Nephron progenitor cell (in vitro differentiated cells): ENCODE data around the gene USP11.
A peak's percentile ranks its signal among the peaks of the same experiment; 100 is the strongest.

ENCODE experiments used
- DNase-seq: peaks from one replicate; pipeline ENCODE4 v3.0.0; 2021
- H3K27ac Mint-ChIP-seq: 2 replicates; pipeline ENCODE4 v1.8.0; 2021; ENCODE audit warnings: mild to moderate bottlenecking, moderate library complexity, mixed read lengths
- H3K27me3 Mint-ChIP-seq: 2 replicates; pipeline ENCODE4 v1.8.0; 2021; ENCODE audit warnings: mild to moderate bottlenecking, low read depth, mixed read lengths; ENCODE audit not compliant: poor library complexity
- H3K36me3 Mint-ChIP-seq: 2 replicates; pipeline ENCODE4 v1.8.0; 2021; ENCODE audit warnings: low read depth, mixed read lengths
- H3K4me1 Mint-ChIP-seq: 2 replicates; pipeline ENCODE4 v1.8.0; 2021; ENCODE audit warnings: mixed read lengths
- H3K4me3 Mint-ChIP-seq: 2 replicates; pipeline ENCODE4 v1.8.0; 2021; ENCODE audit warnings: mild to moderate bottlenecking, moderate library complexity, mixed read lengths
- H3K9me3 Mint-ChIP-seq: 2 replicates; pipeline ENCODE4 v1.8.0; 2021; ENCODE audit warnings: mild to moderate bottlenecking, moderate library complexity, mixed read lengths
- TF ChIP-seq, protein P1 (sequence below): fragments of 200-600 bp; sonication (generic); IDR thresholded peaks from 2 replicates; pipeline ENCODE4 v1.5.0; 2021; ENCODE audit warnings: antibody characterized with exemption

USP11 gene

GRCh38 chrX:47194194-47194787 lies 38.5 kb upstream of the USP11 start:
- H3K4me1 Mint-ChIP-seq, result peaks cover 60% of the 10 kb centered on the region
- H3K27me3 Mint-ChIP-seq, result peaks cover 3% of the 10 kb centered on the region
- H3K4me3 Mint-ChIP-seq, result peak overlapping the region; percentile 99
- H3K36me3 Mint-ChIP-seq, result peaks cover 43% of the 10 kb centered on the region
- H3K9me3 Mint-ChIP-seq, result peaks cover 11% of the 10 kb centered on the region
- peak overlapping the region; percentile 99 for H3K27ac Mint-ChIP-seq
- TF ChIP-seq, protein P1, sequence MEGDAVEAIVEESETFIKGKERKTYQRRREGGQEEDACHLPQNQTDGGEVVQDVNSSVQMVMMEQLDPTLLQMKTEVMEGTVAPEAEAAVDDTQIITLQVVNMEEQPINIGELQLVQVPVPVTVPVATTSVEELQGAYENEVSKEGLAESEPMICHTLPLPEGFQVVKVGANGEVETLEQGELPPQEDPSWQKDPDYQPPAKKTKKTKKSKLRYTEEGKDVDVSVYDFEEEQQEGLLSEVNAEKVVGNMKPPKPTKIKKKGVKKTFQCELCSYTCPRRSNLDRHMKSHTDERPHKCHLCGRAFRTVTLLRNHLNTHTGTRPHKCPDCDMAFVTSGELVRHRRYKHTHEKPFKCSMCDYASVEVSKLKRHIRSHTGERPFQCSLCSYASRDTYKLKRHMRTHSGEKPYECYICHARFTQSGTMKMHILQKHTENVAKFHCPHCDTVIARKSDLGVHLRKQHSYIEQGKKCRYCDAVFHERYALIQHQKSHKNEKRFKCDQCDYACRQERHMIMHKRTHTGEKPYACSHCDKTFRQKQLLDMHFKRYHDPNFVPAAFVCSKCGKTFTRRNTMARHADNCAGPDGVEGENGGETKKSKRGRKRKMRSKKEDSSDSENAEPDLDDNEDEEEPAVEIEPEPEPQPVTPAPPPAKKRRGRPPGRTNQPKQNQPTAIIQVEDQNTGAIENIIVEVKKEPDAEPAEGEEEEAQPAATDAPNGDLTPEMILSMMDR, result no peak
- no peak for DNase-seq

- Mint-ChIP-seq H3K36me3 (peaks cover 61% of the 10 kb centered on the region), H3K4me1 (peaks cover 60% of the 10 kb centered on the region)
- DNase-seq, result no peak
These were observed 36.7 kb upstream of the USP11 start for GRCh38 chrX:47196098-47196497.

DNA sequence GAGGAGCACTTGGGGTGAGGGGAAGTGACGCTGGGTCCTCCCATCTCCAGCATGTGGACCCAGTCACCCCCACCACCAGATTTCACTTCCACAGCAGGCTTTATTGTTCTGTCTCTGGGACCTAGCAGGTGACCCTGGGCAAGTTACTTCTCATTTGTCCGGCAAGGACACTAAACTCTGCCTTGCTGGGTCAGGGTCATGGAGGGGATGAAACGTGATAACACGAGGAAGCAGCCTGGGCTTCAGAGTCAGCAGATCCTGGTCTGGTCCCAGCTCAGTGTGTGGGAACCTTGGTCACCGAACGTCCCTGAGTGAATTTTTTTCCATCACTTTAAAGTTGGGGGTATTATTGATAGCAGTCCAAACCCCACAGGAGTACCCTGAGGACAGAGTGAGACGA lies 35.3 kb upstream of the USP11 start:
- Mint-ChIP-seq H3K27ac (peak overlapping the region; percentile 50), H3K4me3 (peak overlapping the region; percentile 99), H3K4me1 (peaks cover 60% of the 10 kb centered on the region), H3K27me3 (peaks cover 5% of the 10 kb centered on the region), H3K36me3 (peaks cover 75% of the 10 kb centered on the region), H3K9me3 (peaks cover 5% of the 10 kb centered on the region)
- TF ChIP-seq, protein P1, result no peak
- DNase-seq, result no peak

More at GRCh38 chrX:47196098-47196497, 36.7 kb upstream of the USP11 start:
- TF ChIP-seq, protein P1, result no peak
- H3K9me3 Mint-ChIP-seq, result peaks cover 6% of the 10 kb centered on the region
- H3K27ac Mint-ChIP-seq, result peak overlapping the region; percentile 50
- H3K27me3 Mint-ChIP-seq, result peaks cover 6% of the 10 kb centered on the region
- peak overlapping the region; percentile 99 for H3K4me3 Mint-ChIP-seq

DNA sequence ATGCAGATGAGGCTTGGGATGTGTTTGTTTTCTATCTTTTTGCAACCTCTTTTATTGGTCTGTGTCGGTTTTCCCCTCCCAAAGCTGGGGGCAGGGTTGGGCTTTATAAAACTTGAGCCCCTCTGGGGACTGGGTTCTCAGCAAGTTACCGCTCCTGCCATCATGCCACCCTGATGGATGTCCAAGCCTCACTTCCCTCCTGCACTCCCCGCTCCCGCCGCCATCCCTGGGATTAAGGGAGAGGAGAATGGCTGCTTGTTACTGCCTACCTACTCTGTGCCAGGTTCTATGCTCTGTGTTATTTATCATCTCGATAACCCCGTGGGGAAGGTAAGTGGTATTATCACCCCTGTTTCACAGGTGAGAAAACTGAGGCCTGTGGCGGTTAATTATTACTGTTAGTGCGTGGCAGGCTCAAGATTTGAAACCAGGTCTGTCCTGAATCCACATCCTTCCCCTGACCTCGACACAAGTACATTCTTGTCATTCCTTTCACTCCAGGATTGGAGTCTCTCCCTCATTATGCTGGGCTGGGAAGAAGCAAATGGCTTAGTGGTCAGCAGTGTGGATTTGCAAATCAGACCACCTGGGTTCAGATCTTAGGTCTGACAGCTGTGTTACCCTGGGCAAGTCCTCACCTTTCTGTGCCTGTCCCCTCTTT lies 34.7 kb upstream of the USP11 start:
- TF ChIP-seq, protein P1, result no peak
- DNase-seq, result no peak
- Mint-ChIP-seq H3K36me3 (peaks cover 81% of the 10 kb centered on the region), H3K4me3 (peak overlapping the region; percentile 99), H3K9me3 (peaks cover 3% of the 10 kb centered on the region), H3K4me1 (peaks cover 54% of the 10 kb centered on the region), H3K27ac (peak overlapping the region; percentile 83), H3K27me3 (peaks cover 5% of the 10 kb centered on the region)

DNA sequence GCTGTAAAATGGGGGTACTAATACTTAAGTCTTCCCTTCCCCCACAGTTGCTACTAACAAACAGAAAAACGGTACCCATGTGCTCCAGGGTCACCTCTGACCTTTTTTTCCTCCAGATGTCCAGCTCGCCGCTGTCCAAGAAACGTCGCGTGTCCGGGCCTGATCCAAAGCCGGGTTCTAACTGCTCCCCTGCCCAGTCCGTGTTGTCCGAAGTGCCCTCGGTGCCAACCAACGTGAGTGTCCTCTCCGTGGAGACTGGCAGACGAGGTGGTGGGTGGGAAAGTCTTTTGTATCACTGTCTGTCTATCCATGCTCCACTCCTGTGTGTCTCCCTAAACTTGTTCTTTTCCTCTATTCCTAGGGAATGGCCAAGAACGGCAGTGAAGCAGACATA lies 34.1 kb upstream of the USP11 start:
- Mint-ChIP-seq H3K36me3 (peaks cover 87% of the 10 kb centered on the region), H3K27ac (peak overlapping the region; percentile 39), H3K4me3 (peak overlapping the region; percentile 99), H3K4me1 (peaks cover 51% of the 10 kb centered on the region), H3K9me3 (no peaks in the 10 kb centered on the region), H3K27me3 (peaks cover 5% of the 10 kb centered on the region)
- TF ChIP-seq, protein P1, result no peak
- DNase-seq, result no peak

- DNase-seq, result no peak
- H3K9me3 Mint-ChIP-seq, result no peaks in the 10 kb centered on the region
- TF ChIP-seq, protein P1, result no peak
- peaks cover 5% of the 10 kb centered on the region for H3K27me3 Mint-ChIP-seq
- H3K4me1 Mint-ChIP-seq, result peaks cover 48% of the 10 kb centered on the region
- H3K4me3 Mint-ChIP-seq, result no peak overlapping the region
- peaks cover 93% of the 10 kb centered on the region for H3K36me3 Mint-ChIP-seq
- H3K27ac Mint-ChIP-seq, result no peak overlapping the region
These were observed 33.5 kb upstream of the USP11 start for GRCh38 chrX:47199286-47199685.
